Measurements from ENCODE around the gene LSM7.

DNA sequence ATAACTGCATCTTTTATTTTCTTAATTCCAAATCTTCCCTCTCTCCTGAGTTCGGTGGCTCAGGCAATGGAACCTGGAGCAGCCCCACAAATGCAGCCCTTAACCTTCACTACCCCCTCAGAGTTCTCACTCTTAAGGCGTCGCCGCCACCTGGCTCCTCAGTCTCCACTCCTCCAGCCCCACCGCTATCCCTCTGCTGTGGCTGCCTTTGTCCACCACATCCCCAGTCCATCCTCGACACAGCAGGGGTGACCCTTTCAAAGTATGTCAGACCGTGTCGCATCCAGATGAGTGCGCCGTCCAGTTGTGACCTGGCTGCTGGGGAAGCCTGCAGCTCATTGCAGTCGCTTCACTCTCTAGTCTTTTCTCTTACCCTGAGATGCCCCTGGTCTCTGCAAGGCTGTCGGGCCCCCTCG, 1.1 kb upstream of the LSM7 start:
- TF ChIP-seq, protein P1, sequence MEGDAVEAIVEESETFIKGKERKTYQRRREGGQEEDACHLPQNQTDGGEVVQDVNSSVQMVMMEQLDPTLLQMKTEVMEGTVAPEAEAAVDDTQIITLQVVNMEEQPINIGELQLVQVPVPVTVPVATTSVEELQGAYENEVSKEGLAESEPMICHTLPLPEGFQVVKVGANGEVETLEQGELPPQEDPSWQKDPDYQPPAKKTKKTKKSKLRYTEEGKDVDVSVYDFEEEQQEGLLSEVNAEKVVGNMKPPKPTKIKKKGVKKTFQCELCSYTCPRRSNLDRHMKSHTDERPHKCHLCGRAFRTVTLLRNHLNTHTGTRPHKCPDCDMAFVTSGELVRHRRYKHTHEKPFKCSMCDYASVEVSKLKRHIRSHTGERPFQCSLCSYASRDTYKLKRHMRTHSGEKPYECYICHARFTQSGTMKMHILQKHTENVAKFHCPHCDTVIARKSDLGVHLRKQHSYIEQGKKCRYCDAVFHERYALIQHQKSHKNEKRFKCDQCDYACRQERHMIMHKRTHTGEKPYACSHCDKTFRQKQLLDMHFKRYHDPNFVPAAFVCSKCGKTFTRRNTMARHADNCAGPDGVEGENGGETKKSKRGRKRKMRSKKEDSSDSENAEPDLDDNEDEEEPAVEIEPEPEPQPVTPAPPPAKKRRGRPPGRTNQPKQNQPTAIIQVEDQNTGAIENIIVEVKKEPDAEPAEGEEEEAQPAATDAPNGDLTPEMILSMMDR (IDR thresholded peaks at IDR 0.05), result no peak
- TF ChIP-seq POLR2AphosphoS5 (IDR thresholded peaks at IDR 0.05), result no peak
- no peak for TF ChIP-seq POLR2A (IDR thresholded peaks at IDR 0.05)
- no peak for TF ChIP-seq EP300 (IDR thresholded peaks at IDR 0.05)
